T-helper 17 cell (primary cell): ENCODE measurements around the gene RALA. TPM values are rescaled to one million over a fixed set of nuclear protein-coding genes. Genes with fewer than 3 reads are reported as not detected.
A peak's percentile ranks its signal among the peaks of the same experiment; 100 is the strongest.
"Not testable (repeated sequence)": the region's sequence is repeated elsewhere in the genome, so short reads cannot be mapped to it uniquely, and the experiment has no call there.

Experiments
- ATAC-seq: fragments of 150-1000 bp; cut with Tn5 transposase; 2 replicates; pipeline ENCODE4 v1.10.0; 2021; ENCODE audit warnings: mild to moderate bottlenecking, moderate library complexity
- DNase-seq, 3 donors: peaks; one replicate each; pipeline versions ENCODE4 v3.0.0 to v3.0.0-alpha.2; 2020 to 2021
- H3K9me3 ChIP-seq: one replicate; pipeline ENCODE4 v1.7.0; 2013; ENCODE audit warnings: low read length, mild to moderate bottlenecking; ENCODE audit not compliant: control insufficient read depth, poor library complexity, severe bottlenecking
- H3K27ac Mint-ChIP-seq: one replicate; pipeline ENCODE4 v1.8.0; 2022; ENCODE audit warnings: mild to moderate bottlenecking, moderate library complexity, mixed read lengths
- H3K27me3 Mint-ChIP-seq: one replicate; pipeline ENCODE4 v1.8.0; 2022; ENCODE audit warnings: mixed read lengths
- H3K36me3 Mint-ChIP-seq: one replicate; pipeline ENCODE4 v1.8.0; 2022; ENCODE audit warnings: low read depth, mixed read lengths
- H3K4me1 Mint-ChIP-seq: one replicate; pipeline ENCODE4 v1.8.0; 2022; ENCODE audit warnings: mild to moderate bottlenecking, mixed read lengths
- H3K4me3 Mint-ChIP-seq: one replicate; pipeline ENCODE4 v1.8.0; 2022; ENCODE audit warnings: mild to moderate bottlenecking, moderate library complexity, mixed read lengths
- total RNA-seq, 4 donors: library from RNA in 2 of 4; stranded (reverse) in 2 of 4; gene quantifications; one replicate each; pipeline ENCODE4 v1.2.3 and lab custom pipeline; 2022 to 2026

The RALA gene
- total RNA-seq, 2 donors from 2014 or later, result 22.4 to 27.1 TPM

DNA sequence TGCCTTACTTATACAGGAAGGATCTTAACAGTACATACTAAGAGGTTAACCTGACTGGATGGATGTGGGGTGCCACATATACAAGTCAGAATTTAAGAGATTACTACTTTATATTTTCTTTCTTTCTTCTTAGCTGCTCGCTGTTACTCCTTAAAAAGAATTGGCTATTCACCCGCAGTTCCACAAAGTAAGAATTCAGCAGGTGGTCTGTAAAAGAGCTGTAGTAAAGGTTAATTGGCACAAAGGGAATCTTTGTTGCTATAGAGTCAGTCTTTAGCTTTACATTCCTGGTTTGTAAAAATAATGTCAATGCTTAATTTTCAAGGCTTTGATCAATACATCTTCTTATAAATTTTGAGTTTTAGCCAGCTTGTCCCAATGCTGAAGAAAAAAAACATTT is 43.2 kb downstream of the RALA start:
- ATAC-seq (no peak), DNase-seq (no peak)
- H3K27ac Mint-ChIP-seq, result no peak overlapping the region
- H3K27me3 Mint-ChIP-seq, result no peaks in the 10 kb centered on the region
- no peak overlapping the region for H3K4me3 Mint-ChIP-seq
- peaks cover 26% of the 10 kb centered on the region for H3K4me1 Mint-ChIP-seq
- H3K36me3 Mint-ChIP-seq, result no peaks in the 10 kb centered on the region
- no peaks in the 10 kb centered on the region for H3K9me3 ChIP-seq

DNA sequence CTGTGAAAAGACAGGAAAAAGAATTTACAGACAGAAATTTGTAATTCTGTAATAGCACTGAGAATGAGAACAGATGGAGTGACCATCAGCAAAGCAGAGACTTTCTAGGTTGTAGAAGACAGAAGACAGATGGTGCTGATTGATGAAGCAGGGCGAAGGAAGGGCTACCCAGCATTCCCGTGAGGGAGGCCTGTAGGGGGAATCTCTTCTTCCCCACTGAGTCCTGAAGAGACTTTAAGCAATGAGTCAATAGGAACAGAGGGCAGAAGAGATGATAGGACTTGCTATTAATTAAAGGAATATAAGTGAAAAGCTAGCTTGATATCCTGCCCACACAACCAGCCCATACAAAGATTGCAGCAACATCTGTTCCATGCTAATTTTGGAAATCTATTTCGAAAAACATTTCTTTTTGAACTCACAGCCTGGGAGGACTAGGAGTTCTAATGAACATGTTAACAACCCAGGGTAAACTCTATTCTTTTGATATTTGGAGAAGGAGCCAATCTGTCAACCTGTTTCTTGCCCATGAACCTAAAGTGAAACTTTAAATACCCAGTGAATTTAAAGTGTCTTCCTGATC is 44.1 kb downstream of the RALA start:
- Mint-ChIP-seq H3K36me3 (no peaks in the 10 kb centered on the region), H3K27ac (peak overlapping the region; percentile 68), H3K4me1 (peaks cover 25% of the 10 kb centered on the region), H3K4me3 (peak overlapping the region; percentile 33), H3K27me3 (no peaks in the 10 kb centered on the region)
- DNase-seq, result no peak
- no peak for ATAC-seq
- H3K9me3 ChIP-seq, result no peaks in the 10 kb centered on the region

DNA sequence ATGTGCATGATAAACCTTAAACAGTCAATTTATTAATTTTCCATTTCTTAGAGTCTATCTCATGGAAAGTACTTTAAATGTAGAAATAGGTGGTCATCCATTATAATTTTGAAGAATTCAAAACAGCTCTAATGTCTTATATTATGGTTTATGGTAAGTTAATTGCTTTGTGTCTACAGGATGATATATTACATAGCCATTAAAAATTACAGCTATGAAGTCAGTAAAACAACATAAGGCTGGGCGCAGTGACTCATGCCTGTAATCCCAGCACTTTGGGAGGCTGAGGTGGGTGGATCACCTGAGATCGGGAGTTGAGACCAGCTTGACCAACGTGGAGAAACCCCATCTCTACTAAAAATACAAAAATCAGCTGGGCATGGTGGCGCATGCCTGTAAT is 44.9 kb downstream of the RALA start:
- Mint-ChIP-seq H3K27ac (peak overlapping the region; percentile 14), H3K4me1 (peaks cover 25% of the 10 kb centered on the region)
- not testable (repeated sequence) for H3K36me3 Mint-ChIP-seq, ATAC-seq, H3K4me3 Mint-ChIP-seq, DNase-seq, H3K27me3 Mint-ChIP-seq, H3K9me3 ChIP-seq

DNA sequence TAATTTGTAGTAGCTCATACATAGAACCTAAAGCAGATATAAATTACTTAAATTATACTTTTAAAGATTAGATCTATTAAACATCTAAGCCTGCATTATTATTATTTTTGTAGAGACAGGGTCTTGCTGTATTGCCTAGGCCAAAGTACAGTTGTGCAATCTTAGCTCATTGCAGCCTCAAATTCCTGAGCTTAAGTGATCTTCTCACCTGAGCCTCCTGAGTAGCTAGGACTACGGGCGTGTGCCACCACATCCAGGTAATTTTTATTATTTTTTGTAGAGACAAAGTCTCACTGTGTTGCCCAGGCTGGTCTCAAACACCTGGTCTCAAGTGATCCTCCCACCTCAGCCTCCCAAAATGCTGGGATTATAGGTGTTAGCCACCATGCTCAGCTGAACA is 46.7 kb downstream of the RALA start:
- Mint-ChIP-seq H3K4me1 (peaks cover 13% of the 10 kb centered on the region), H3K27me3 (no peaks in the 10 kb centered on the region), H3K36me3 (no peaks in the 10 kb centered on the region), H3K4me3 (no peak overlapping the region), H3K27ac (no peak overlapping the region)
- DNase-seq, result no peak
- no peaks in the 10 kb centered on the region for H3K9me3 ChIP-seq
- ATAC-seq, result no peak

DNA sequence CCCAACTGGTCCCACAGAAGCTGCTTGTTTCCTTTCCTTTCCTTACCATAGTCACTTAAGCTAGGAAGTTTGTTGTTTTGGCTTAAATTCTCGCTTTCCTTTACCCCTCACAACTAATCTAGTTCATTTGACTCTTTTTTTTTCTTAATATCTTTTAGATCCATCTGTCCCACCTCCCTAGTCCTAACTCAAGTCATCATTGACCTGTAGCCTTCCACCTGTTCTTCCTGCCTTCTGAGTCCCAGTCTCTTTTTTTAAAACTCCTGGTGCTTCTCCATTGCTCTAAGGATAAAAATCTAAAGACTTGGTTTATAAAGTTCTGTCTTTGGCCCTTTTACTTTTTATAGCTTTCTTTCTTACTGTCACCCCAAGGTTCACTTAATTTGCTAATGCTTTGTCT is 47.6 kb downstream of the RALA start:
- H3K4me1 Mint-ChIP-seq, result peaks cover 12% of the 10 kb centered on the region
- H3K9me3 ChIP-seq, result no peaks in the 10 kb centered on the region
- H3K27me3 Mint-ChIP-seq, result no peaks in the 10 kb centered on the region
- H3K4me3 Mint-ChIP-seq, result no peak overlapping the region
- DNase-seq (no peak), ATAC-seq (no peak)
- no peaks in the 10 kb centered on the region for H3K36me3 Mint-ChIP-seq
- H3K27ac Mint-ChIP-seq, result peak overlapping the region; percentile 84

DNA sequence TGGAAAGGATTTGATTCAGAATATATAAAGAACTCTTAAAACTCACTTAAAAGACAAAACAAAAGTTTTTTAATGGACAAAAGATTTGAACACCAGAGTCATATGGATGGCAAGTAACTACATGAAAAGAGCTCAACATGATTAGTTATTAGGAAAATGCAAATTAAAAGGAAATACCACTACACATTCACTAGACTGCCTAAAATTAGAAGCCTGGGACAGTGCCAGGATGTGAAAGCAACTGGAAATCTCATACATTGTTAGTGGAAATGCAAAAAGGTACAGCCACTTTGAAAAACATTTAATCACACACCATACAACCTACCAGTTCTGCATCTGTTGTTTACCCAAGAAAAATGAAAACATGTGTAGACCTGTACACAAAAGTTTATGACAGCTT is 48.8 kb downstream of the RALA start:
- no peak overlapping the region for H3K4me3 Mint-ChIP-seq
- H3K9me3 ChIP-seq, result no peaks in the 10 kb centered on the region
- DNase-seq (no peak), ATAC-seq (no peak)
- H3K4me1 Mint-ChIP-seq, result peaks cover 9% of the 10 kb centered on the region
- H3K36me3 Mint-ChIP-seq, result no peaks in the 10 kb centered on the region
- no peaks in the 10 kb centered on the region for H3K27me3 Mint-ChIP-seq
- no peak overlapping the region for H3K27ac Mint-ChIP-seq

DNA sequence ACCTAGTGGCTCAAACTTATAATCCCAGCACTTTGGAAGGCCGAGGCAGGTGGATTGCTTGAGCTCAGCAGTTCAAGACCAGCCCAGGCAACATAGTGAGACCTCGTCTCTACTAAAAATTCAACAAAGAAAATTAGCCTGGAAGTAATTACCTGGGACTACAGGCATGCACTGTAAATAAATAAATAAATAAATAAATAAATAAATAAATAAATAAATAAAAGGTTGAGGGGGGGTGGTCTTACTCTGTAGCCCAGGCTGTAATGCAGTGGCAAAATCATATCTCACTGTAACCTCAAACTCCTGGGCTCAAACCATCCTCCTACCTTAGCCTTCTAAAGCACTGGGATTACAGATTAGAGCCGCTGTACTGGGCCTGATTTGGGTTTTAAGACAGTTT is 50.5 kb downstream of the RALA start:
- H3K9me3 ChIP-seq, result no peaks in the 10 kb centered on the region
- Mint-ChIP-seq H3K4me1 (peaks cover 7% of the 10 kb centered on the region), H3K36me3 (no peaks in the 10 kb centered on the region), H3K27me3 (no peaks in the 10 kb centered on the region), H3K4me3 (no peak overlapping the region), H3K27ac (no peak overlapping the region)
- ATAC-seq (no peak), DNase-seq (no peak)

DNA sequence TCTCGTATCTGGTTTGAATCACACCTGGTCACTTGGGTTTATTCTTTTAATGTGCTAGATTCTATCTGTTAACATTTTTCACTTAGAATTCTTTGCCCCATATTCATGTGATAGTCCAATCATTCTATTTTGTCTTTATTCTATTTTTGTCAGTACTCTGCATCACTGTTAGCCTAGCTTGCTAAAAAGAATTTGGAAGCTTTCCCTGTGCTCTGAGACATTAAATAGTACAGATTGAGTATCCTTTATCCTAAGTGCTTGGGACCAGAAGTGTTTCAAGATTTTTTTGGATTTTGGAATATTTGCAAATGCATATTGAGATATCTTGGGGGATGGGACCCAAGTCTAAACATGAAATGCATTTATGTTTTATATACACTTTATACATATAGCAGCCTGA is 51.0 kb downstream of the RALA start:
- H3K36me3 Mint-ChIP-seq, result no peaks in the 10 kb centered on the region
- no peak overlapping the region for H3K4me3 Mint-ChIP-seq
- no peak for ATAC-seq
- no peaks in the 10 kb centered on the region for H3K9me3 ChIP-seq
- no peak for DNase-seq
- H3K4me1 Mint-ChIP-seq, result peaks cover 5% of the 10 kb centered on the region
- H3K27ac Mint-ChIP-seq, result no peak overlapping the region
- H3K27me3 Mint-ChIP-seq, result no peaks in the 10 kb centered on the region

DNA sequence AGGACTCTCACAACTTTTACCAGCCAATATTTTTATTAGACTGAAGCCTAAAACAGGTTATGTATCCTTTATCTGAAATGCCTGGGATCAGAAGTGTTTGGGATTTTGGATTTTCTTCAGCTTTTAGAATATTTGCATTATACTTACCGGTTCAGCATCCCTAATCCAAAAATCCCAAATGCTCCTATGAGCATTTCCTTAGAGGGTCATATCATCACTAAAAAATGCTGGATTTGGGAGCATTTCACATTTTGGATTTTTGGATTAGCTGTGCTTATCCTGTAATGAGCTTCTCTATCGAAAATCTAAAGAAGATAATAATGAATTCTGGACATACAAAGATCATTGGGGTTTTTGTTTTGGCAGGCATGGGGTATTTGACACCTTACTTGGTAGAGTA is 53.0 kb downstream of the RALA start:
- no peaks in the 10 kb centered on the region for H3K9me3 ChIP-seq
- Mint-ChIP-seq H3K4me3 (no peak overlapping the region), H3K4me1 (peaks cover 6% of the 10 kb centered on the region), H3K27ac (no peak overlapping the region), H3K36me3 (no peaks in the 10 kb centered on the region), H3K27me3 (no peaks in the 10 kb centered on the region)
- ATAC-seq, result no peak
- no peak for DNase-seq

DNA sequence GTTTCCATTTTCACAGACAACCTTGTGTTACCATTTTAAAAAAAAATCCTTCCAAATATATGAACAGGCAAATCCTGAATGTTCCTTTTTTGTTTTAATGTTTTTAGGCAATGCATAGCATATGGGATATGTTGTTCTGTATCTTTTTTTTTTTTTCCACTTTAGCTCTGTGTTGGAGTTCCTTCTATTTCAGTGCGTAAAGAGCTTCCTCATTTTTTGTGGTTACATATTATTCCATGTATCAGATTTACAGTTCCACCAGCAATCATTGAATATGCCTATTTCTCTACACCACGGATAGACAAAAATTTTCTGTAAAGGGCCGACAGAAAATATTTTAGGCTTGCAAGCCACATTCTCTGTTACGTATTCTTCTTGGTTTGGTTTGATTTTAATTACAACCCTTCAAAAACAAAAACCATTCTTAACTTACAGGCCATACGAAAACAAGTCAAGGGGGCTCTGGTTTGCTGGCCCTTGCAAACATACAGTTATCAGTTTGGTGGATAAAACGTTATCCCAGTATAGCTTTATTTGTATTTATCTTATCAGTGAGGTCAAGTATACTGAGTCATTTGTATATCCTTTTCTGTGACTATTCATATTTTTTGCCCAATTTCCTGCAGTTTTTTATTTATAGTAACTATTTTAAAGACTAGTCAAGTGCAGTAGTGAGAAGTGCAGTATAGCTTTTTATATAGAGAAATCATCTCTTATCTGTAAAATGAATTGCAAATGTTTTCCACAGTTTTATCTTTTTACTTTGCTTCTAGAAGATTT is 55.7 kb downstream of the RALA start:
- H3K9me3 ChIP-seq, result no peaks in the 10 kb centered on the region
- Mint-ChIP-seq H3K27me3 (no peaks in the 10 kb centered on the region), H3K27ac (no peak overlapping the region), H3K36me3 (peaks cover 3% of the 10 kb centered on the region), H3K4me1 (peaks cover 20% of the 10 kb centered on the region), H3K4me3 (no peak overlapping the region)
- no peak for ATAC-seq
- DNase-seq, result no peak

DNA sequence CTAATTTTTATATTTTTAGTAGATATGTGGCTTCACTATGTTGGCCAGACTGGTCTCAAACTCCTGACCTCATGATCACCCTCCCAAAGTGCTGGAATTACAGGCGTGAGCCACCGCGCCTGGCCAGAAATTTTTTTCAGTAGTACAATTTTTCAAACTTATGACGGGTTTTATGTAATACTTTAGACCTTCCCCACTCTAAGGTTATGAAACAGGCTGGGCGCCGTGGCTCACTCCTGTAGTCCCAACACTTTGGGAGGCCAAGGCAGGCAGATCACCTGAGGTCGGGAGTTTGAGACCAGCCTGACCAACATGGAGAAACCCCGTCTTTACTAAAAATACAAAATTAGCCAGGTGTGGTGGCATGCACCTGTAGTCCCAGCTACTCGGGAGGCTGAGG is 56.5 kb downstream of the RALA start:
- H3K4me3 Mint-ChIP-seq, DNase-seq, H3K27me3 Mint-ChIP-seq, H3K9me3 ChIP-seq, H3K27ac Mint-ChIP-seq, ATAC-seq, H3K36me3 Mint-ChIP-seq: not testable (repeated sequence)
- H3K4me1 Mint-ChIP-seq, result peaks cover 22% of the 10 kb centered on the region

DNA sequence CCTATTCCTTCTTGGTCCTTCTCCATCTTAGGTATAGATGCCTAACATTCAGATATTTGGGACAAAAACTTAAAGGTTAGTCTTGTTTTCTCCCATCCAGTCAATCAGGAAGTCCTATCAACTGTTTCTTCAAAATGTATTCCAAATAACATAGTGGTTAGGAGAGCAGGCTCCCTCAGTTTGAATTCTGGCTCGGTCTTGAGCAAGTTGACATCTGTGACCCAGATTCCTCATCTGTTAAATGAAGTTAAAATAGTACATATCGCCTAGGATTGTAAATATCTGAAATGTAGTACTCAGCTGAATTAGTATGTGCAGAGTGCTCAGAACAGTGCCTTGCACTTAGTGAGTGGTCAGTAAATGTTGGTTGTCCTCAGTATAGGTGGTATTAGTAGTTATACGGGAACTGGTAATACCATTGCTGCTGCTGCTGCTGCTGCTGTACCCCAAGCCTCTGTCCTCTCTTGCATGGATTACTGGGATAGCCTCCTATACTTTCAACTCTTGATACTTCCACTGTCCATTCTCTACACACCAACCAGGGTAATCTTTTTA is 58.6 kb downstream of the RALA start:
- Mint-ChIP-seq H3K27me3 (no peaks in the 10 kb centered on the region), H3K4me3 (no peak overlapping the region), H3K36me3 (peaks cover 3% of the 10 kb centered on the region), H3K4me1 (peaks cover 25% of the 10 kb centered on the region), H3K27ac (peak overlapping the region; percentile 81)
- DNase-seq (no peak), ATAC-seq (no peak)
- no peaks in the 10 kb centered on the region for H3K9me3 ChIP-seq

DNA sequence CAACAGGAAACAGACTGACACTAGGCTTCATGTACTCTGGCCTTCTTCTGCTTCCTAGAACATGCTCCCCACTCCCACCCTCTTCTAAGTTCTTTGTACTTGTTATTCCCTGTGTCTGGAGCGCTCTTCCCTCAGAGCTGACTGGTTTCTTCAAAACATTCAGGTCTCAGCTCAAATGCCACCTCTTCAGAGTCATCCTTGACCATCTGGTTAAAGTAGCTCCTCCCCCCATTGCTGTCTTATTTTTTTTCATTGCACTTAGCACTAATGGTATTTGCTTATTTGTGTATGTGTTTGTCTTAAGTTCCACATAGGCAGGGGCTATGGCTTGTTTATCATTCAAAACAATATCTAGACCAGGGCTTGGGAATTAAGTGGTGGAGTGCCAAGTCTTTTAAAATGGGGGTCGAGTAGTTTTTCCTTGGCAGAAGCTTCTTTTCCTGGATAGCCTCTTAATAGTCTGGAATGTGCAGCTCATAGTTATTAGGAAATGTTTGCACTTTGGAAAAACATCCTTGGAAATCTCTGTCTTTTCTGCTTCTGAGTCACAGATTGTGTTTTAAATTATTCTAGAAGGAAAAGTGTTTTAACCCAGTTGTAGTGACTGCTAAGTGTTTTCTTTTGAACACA is 60.0 kb downstream of the RALA start:
- ATAC-seq, result no peak
- DNase-seq, result no peak
- Mint-ChIP-seq H3K27me3 (no peaks in the 10 kb centered on the region), H3K27ac (peak overlapping the region; percentile 19), H3K36me3 (peaks cover 3% of the 10 kb centered on the region), H3K4me1 (peaks cover 25% of the 10 kb centered on the region), H3K4me3 (no peak overlapping the region)
- H3K9me3 ChIP-seq, result no peaks in the 10 kb centered on the region
